Eye (tissue), 1 donor: ENCODE results near the gene BZW2.
"Not testable (repeated sequence)": the region's sequence is repeated elsewhere in the genome, so short reads cannot be mapped to it uniquely, and the experiment has no call there.

Experiments
- DNase-seq: peaks from one replicate; pipeline ENCODE4 v3.0.0-alpha.2; 2015

BZW2 gene

DNA sequence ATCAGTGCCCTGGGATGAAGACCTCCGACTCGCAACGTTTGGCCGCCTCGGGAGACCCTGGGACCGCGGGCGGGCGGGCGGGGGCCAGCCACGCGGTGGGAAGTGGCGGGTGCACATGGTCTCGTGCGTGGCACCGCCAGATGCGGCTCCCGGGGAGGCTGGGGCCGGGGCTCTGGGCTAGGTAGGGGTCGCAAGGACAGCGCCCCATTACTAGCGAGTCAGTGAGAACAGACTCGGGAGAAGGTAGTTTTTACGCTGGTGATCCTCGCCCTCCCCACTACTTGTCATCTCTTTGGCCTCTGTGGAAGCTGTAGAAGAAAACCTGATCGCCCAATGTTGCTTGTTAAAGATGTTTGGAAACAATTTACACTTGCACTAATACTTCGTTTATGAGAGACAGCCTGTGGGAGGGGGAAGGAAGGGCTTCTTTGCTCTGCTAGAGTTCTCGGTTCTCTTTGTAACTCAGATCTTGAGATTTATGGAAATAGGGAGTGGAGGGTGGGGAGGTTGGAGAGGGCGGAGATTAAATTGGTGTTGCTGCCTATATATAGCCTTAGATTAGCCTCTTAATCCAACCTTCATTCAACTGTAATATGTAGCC lies 591 bp downstream of the BZW2 start:
- peak; percentile 73 for DNase-seq

GRCh38 chr7:16647435-16647960 lies 1.5 kb downstream of the BZW2 start:
- peak; percentile 23 for DNase-seq

DNA sequence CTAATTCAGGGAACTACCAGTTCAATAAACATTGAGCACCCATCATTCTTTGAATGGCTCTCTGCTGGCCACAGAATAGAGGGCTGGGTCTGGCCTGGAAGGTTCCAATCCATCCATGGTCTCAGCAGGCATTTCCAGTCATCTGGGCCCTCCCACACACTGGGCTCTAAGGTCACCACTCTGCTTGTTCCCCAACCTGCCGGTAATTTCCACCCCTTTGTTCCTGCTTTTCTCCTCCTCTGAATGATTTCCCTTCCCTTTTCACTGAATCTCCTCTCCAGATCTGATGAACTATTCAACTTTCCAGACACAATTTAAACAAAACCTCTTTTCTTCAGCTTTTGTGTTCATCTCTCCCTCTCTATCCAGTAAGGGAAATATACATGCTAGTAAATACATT lies 2.6 kb downstream of the BZW2 start:
- no peak for DNase-seq

GRCh38 chr7:16649196-16649595 lies 3.2 kb downstream of the BZW2 start:
- DNase-seq: no peak

DNA sequence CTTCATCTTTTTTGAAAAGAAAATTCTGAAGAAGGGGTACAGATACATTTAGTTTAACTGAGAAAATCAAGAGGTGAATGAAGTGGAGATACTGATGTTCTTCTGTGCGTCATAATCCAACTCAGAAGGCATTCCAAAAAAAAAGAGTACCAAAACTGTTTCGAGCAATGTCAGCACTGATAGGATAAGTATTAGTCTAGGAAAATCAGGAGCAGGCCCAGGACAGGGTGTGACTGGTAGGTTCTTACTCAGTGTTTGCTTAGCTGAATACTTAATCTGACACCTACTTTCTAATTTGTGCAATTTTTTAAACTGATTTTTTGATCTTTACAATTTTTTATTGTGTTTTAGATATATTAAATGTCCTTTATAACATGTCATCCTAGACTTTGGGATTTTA lies 4.3 kb downstream of the BZW2 start:
- DNase-seq: no peak

DNA sequence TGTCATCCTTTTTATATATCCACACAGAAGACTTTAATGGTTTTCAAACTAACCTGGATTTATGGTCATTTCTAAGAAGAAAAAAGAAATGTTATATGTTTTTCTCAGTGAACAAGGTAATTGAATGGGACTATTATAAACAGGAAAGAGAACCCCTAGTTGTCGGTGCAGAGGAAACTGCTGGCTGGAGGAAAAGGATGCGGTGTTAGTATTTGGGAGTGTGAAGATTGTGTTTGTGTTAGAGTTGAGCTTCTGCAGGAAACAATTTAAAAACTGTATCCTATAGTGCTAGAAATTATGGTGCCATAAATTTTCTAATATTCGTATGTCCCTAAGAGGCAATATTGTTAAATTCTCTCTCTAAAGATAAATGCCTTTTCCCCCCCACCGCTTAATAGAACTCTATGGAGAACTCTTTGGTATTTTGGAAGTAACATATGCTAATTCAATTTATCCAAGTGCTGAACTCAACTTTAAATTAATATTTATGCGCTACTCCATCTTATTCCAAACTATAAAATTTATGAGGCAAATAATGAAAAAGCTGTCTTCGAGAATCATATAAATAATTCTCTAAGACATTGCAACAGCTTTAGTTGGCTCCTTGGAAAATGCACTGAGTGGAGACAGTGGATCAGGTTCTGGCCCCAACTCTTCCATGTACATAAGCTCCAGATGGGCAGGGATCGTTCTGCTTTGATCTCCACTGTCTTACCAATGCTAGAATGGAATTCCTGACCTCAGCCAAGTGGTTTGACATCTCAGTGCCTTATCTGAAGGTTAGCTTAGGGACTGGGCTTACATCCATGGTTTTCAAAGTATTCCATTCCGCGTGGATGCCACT lies 5.6 kb downstream of the BZW2 start:
- no peak for DNase-seq

DNA sequence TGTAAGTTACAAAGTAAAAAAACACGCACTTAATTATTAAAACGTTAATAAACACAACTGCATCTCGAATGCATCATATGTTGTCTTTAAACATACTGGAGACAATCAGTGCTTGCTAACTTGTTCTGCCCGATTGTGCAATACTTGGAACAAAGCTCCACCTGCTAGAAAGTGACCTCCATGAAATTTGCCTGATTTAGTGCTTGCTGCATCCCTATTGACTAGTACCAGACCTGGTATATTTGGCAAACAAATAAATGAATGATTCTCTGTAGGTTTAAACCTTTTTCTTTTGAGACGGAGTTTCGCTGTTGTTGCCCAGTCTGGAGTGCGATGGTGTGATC lies 6.2 kb downstream of the BZW2 start:
- no peak for DNase-seq

GRCh38 chr7:16652888-16653287 lies 6.9 kb downstream of the BZW2 start:
- DNase-seq: no peak

DNA sequence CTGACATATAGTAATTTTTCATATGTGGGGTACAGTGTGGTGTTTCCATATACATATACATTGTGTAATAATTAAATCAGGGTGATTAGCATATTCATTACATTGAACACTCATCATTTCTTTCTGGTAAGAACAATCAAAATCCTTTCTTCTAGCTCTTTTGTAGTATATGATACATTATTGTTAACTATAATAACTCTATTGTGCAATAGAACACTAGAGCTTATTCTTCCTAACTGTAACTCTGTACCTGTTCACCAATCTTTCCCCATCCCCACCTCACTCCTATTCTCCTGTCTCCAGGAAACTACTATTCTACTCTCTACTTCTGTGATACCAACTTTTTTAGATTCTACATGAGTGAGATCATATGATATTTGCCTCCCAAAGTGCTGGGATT lies 9.4 kb downstream of the BZW2 start:
- no peak for DNase-seq

- DNase-seq: no peak
Measured at GRCh38 chr7:16656141-16656540, 10.2 kb downstream of the BZW2 start.

- peak; percentile 42 for DNase-seq
Measured at GRCh38 chr7:16657656-16658279, 11.8 kb downstream of the BZW2 start.

GRCh38 chr7:16659854-16660497 lies 14.0 kb downstream of the BZW2 start:
- not testable (repeated sequence) for DNase-seq

GRCh38 chr7:16660702-16661464 lies 14.9 kb downstream of the BZW2 start:
- no peak for DNase-seq

DNA sequence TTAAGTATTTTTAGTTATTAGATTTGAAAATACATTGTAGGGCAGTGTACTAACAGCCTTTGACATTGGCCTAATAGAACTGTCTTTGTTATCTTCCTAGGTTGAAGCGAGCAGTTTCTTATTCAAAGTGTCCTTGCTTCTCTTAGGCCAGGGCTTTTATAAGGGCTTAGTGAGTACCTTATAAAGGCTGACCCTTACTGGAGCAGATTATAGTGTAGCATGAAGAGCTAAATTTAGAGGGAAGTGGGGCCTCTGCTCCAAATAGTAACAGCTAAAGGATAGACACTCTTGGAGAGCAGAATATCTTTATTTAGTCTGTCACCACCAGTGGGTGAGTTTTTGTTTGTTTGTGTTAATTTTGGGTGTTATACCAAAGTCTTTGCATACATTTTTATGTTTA lies 15.9 kb downstream of the BZW2 start:
- DNase-seq: no peak

- DNase-seq: no peak
Measured at GRCh38 chr7:16667355-16667754, 21.4 kb downstream of the BZW2 start.

GRCh38 chr7:16668049-16668858 lies 22.3 kb downstream of the BZW2 start:
- DNase-seq: peak; percentile 18

DNA sequence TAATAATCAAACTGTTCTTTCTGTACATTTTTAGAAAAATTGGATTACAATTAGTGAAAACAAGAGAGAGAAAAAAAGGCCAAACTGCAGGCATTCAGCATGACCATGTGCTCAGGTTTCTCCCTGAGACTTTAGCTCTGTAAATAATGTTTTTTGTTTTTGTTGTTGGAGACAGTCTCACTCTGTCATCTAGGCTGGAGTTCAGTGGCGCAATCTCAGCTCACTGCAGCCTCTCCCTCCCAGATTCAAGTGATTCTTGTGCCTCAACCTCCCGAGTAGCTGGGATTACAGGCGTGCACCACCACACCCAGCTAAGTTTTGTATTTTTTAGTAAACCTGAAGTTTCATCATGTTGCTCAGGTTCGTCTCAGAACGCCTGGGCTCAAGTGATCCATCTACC lies 23.0 kb downstream of the BZW2 start:
- no peak for DNase-seq

DNA sequence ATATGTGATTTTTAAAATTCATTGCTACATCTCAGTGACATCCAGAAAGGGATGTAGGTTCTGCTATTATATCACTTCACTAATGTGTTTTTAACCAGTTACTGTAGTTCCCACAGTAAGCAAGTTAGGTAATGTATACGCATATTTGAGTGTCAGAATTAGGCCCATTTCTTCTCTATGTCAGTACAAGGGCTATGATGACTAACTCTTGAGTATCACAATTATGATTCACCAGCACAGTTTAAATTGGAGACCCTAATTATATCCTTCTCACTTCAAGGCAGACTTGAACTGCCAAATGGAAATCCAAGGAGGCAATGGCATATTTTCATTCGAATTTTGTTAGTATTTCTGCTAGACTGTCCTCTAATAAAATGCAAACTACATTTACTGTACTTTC lies 23.6 kb downstream of the BZW2 start:
- DNase-seq: no peak

GRCh38 chr7:16670021-16670420 lies 24.0 kb downstream of the BZW2 start:
- DNase-seq: no peak

- DNase-seq: no peak
Measured at GRCh38 chr7:16670731-16671344, 24.9 kb downstream of the BZW2 start.

DNA sequence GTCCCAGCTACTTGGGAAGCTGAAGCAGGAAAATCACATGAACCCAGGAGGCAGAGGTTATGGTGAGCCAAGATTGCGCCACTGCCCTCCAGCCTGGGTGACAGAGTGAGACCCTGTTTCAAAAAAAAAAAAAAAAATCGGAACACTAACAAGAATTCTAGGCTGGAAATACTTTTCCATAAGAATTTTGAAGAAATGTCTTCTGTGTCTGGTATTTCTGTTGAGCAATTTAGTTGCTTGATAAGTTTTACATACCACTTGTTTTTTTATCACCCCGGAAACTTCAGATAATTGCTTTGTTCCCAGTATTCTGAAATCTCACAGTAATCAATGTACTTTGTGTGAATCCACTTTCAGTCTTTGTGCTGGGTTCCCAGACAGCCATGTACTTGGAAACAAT lies 25.8 kb downstream of the BZW2 start:
- no peak for DNase-seq
